Measurements from ENCODE around the gene LUC7L2. TPM values are rescaled to one million over a fixed set of nuclear protein-coding genes. Genes with fewer than 3 reads are reported as not detected.

LUC7L2 gene
- total RNA-seq, 1 experiment from 2014 or later: 81.2 TPM

DNA sequence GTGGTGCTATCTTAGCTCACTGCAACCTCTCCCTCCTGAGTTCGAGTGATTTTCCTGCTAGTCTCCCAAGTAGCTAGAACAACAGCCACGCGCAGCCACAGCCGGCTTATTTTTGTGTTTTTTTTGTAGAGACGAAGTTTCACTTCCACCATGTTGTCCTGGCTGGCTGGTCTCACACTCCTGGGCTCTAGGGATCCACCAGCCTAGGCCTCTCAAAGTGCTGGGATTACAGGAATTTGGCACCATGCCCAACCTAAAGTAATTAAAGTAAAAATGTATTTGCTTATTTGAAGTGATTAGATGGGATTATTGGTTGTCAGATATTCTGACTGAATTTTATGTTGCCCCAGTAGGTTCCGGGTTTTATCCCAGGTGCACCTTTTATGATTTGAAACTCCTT is 22.7 kb downstream of the LUC7L2 start:
- H2BK120ac ChIP-seq (ENCODE audit: low read depth, low read length, poor library complexity, severe bottlenecking): no peak overlapping the region
- no peaks in the 10 kb centered on the region for H3K4me1 ChIP-seq (ENCODE audit: insufficient read depth, low read length)
- H3T11ph ChIP-seq (ENCODE audit: low read length): no peak overlapping the region
- no peaks in the 10 kb centered on the region; the same call in 1 of the 2 replicates for H3K79me2 ChIP-seq (ENCODE audit: insufficient read depth, low read length)
- no peaks in the 10 kb centered on the region for H3K27me3 Mint-ChIP-seq (ENCODE audit: low read depth)
- H2AFZ ChIP-seq (ENCODE audit: low read length): no peak overlapping the region
- TF ChIP-seq, protein P1, sequence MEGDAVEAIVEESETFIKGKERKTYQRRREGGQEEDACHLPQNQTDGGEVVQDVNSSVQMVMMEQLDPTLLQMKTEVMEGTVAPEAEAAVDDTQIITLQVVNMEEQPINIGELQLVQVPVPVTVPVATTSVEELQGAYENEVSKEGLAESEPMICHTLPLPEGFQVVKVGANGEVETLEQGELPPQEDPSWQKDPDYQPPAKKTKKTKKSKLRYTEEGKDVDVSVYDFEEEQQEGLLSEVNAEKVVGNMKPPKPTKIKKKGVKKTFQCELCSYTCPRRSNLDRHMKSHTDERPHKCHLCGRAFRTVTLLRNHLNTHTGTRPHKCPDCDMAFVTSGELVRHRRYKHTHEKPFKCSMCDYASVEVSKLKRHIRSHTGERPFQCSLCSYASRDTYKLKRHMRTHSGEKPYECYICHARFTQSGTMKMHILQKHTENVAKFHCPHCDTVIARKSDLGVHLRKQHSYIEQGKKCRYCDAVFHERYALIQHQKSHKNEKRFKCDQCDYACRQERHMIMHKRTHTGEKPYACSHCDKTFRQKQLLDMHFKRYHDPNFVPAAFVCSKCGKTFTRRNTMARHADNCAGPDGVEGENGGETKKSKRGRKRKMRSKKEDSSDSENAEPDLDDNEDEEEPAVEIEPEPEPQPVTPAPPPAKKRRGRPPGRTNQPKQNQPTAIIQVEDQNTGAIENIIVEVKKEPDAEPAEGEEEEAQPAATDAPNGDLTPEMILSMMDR (conservative IDR thresholded peaks at IDR 0.05): no peak
- peaks cover 25 to 52% (median 51%) of the 10 kb centered on the region in 3 experiments; a peak in 6 of 7 replicates for H3K36me3 Mint-ChIP-seq (ENCODE audit: insufficient read depth in 1 of 3, low read depth in 3 of 3)
- no peak overlapping the region for H2BK15ac ChIP-seq (ENCODE audit: low read depth, low read length)
- H2AK5ac ChIP-seq (ENCODE audit: insufficient read length, low read length): no peak overlapping the region
- no peak overlapping the region for H3K27ac Mint-ChIP-seq
- H2BK20ac ChIP-seq (ENCODE audit: low read depth, low read length, poor library complexity, severe bottlenecking): no peak overlapping the region
- WGBS (ENCODE audit: extremely low coverage, insufficient read length, low lambda C conversion rate): no CpG with 5 or more reads among the region's 6 CpGs
- H2BK12ac ChIP-seq (ENCODE audit: insufficient read length, low read depth, low read length): no peak overlapping the region
- H3K9ac ChIP-seq (ENCODE audit: extremely low read depth, insufficient read length, low read length): no peak overlapping the region
- no peak overlapping the region for H3K14ac ChIP-seq (ENCODE audit: insufficient read depth, low read length)
- no peak overlapping the region for H3K4me2 ChIP-seq (ENCODE audit: insufficient read depth, insufficient read length, low read length)
- no peak overlapping the region for H3K27ac ChIP-seq (ENCODE audit: insufficient read length, low read depth, low read length)
- H4K5ac ChIP-seq (ENCODE audit: insufficient read length, low read depth, low read length): no peak overlapping the region
- no peaks in the 10 kb centered on the region for H3K4me1 Mint-ChIP-seq
- no peak overlapping the region for H4K91ac ChIP-seq (ENCODE audit: insufficient read length, low read depth, low read length)
- H4K8ac ChIP-seq (replicated peaks; ENCODE audit: insufficient read length, low read depth, low read length): no peak overlapping the region
- H3K4ac ChIP-seq (ENCODE audit: low read depth, low read length): no peak overlapping the region
- no peaks in the 10 kb centered on the region for H3K9me3 ChIP-seq (ENCODE audit: control insufficient read depth, low read depth, low read length)
- no peak for DNase-seq
- H3K9me3 Mint-ChIP-seq: no peaks in the 10 kb centered on the region
- no peak overlapping the region for H3K56ac ChIP-seq (ENCODE audit: insufficient read length, low read depth, low read length)
- H3K18ac ChIP-seq (ENCODE audit: insufficient read length, low read depth, low read length): no peak overlapping the region
- no peak overlapping the region for H3K23ac ChIP-seq (ENCODE audit: insufficient read length, low read depth, low read length)
- no peak overlapping the region for H3K4me3 Mint-ChIP-seq
- no peaks in the 10 kb centered on the region for H4K20me1 ChIP-seq (ENCODE audit: control insufficient read depth, insufficient read depth, insufficient read length)
- peaks cover 6% of the 10 kb centered on the region for H3K79me1 ChIP-seq (ENCODE audit: insufficient read depth, low read depth, low read length, poor library complexity, severe bottlenecking)
- H3K23me2 ChIP-seq (ENCODE audit: insufficient read length, low read depth, low read length, poor library complexity, severe bottlenecking): no peaks in the 10 kb centered on the region
- H2BK5ac ChIP-seq (ENCODE audit: insufficient read length, low read length): no peak overlapping the region
- no peaks in the 10 kb centered on the region for H3K27me3 ChIP-seq (ENCODE audit: insufficient read depth, low read length)
